ENCODE data around the gene MRPL22. TPM values are rescaled to one million over a fixed set of nuclear protein-coding genes. Genes with fewer than 3 reads are reported as not detected.

MRPL22 gene
- total RNA-seq, 1 experiment from 2014 or later = 27.2 TPM

DNA sequence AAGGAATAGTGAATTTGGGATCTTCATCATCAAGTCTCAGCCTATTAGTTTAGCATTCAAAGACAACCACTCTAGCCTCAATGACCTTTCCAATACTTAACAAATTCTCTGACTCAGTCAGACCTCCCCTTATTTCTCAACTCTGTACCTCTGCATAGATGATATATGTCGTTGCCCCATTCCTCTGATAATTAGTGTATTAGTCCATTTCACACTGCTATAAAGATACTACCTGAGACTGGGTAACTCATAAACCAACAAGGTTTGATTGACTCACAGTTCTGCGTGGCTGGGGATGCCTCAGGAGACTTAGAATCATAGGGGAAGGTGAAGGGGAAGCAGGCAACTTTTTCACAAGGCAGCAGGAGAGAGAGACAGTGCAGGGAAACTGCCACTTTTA is 8.9 kb downstream of the MRPL22 start:
- no peaks in the 10 kb centered on the region for H3K9me3 ChIP-seq (ENCODE audit: low read length)
- H3K9ac ChIP-seq (ENCODE audit: low read length) = no peak overlapping the region
- H3K4me3 ChIP-seq (ENCODE audit: low read length) = no peak overlapping the region
- H3K27ac ChIP-seq (ENCODE audit: low read length) = no peak overlapping the region
- H3K4me1 ChIP-seq (ENCODE audit: insufficient read depth, low read length) = no peaks in the 10 kb centered on the region
- POLR2A ChIA-PET (ENCODE audit: unreplicated experiment) = interaction anchor here (0.6 kb wide), 1 partner anchor 12 kb away, joined by 4 read pairs; the partner anchor contains the start of gene GEMIN5
- ATAC-seq = no peak
- CTCF ChIA-PET = no interaction called here
- no TSS peak for BruUV-seq (replicated peaks)
- H3F3A ChIP-seq (ENCODE audit: low read length, unreplicated experiment) = no peaks in the 10 kb centered on the region
- H2AFZ ChIP-seq (ENCODE audit: low read length) = no peak overlapping the region
- intact Hi-C loops (cut with micrococcal nuclease) = loop anchor here (10.0 kb wide), 2 partner anchors 195 to 305 kb away; partner anchors contain the start of gene LARP1
- H3K9me2 ChIP-seq (replicated peaks; ENCODE audit: low read length) = no peaks in the 10 kb centered on the region
- peaks cover 54% of the 10 kb centered on the region for H3K79me2 ChIP-seq (ENCODE audit: low read length)
- no peak for DNase-seq
- TF ChIP-seq EZH2 (IDR thresholded peaks at IDR 0.05; ENCODE audit: low read length, unreplicated experiment) (no peak), EZH2phosphoT487 (IDR thresholded peaks at IDR 0.05; ENCODE audit: borderline replicate concordance, low read length) (no peak)
- TF ChIP-seq, protein P1, sequence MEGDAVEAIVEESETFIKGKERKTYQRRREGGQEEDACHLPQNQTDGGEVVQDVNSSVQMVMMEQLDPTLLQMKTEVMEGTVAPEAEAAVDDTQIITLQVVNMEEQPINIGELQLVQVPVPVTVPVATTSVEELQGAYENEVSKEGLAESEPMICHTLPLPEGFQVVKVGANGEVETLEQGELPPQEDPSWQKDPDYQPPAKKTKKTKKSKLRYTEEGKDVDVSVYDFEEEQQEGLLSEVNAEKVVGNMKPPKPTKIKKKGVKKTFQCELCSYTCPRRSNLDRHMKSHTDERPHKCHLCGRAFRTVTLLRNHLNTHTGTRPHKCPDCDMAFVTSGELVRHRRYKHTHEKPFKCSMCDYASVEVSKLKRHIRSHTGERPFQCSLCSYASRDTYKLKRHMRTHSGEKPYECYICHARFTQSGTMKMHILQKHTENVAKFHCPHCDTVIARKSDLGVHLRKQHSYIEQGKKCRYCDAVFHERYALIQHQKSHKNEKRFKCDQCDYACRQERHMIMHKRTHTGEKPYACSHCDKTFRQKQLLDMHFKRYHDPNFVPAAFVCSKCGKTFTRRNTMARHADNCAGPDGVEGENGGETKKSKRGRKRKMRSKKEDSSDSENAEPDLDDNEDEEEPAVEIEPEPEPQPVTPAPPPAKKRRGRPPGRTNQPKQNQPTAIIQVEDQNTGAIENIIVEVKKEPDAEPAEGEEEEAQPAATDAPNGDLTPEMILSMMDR (conservative IDR thresholded peaks at IDR 0.05; ENCODE audit: low read depth, low read length) = no peak
- H3K36me3 ChIP-seq (ENCODE audit: low read depth, low read length) = peaks cover 4% of the 10 kb centered on the region; the same call in 1 of the 2 replicates
- no peaks in the 10 kb centered on the region for H3K27me3 ChIP-seq (ENCODE audit: low read length)
- no peak overlapping the region for H3K4me2 ChIP-seq (ENCODE audit: low read length)
- H4K20me1 ChIP-seq (ENCODE audit: low read length) = no peaks in the 10 kb centered on the region

DNA sequence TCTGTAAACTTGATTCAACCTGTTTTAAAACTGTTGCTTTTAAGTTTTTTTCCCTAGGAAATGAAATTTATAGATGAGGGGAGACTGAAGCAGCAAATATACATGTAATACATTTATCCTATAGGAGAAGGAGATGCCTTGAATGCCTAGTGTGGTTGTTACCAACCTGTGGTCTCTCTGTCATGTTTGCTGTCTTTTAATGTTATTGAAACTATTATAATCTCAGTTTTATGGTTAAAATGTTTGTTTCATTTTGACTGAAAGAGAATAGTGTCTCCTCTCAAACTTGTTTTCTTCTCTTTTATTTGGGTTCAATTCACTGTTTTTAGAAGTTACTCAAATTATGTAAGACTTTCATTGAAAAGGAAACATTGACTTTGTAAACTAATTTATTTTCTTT is 15.8 kb downstream of the MRPL22 start:
- DNase-seq (no peak), ATAC-seq (no peak)
- no peaks in the 10 kb centered on the region for H3K27me3 ChIP-seq (ENCODE audit: low read length)
- H3K36me3 ChIP-seq (ENCODE audit: low read depth, low read length) = peaks cover 14% of the 10 kb centered on the region; the same call in 1 of the 2 replicates
- H3K4me2 ChIP-seq (ENCODE audit: low read length) = no peak overlapping the region
- no TSS peak for BruUV-seq (replicated peaks)
- H3K27ac ChIP-seq (ENCODE audit: low read length) = no peak overlapping the region
- TF ChIP-seq EZH2phosphoT487 (IDR thresholded peaks at IDR 0.05; ENCODE audit: borderline replicate concordance, low read length) (no peak), EZH2 (IDR thresholded peaks at IDR 0.05; ENCODE audit: low read length, unreplicated experiment) (no peak)
- TF ChIP-seq, protein P1 (conservative IDR thresholded peaks at IDR 0.05; ENCODE audit: low read depth, low read length) = no peak
- CTCF ChIA-PET = no interaction called here
- H2AFZ ChIP-seq (ENCODE audit: low read length) = no peak overlapping the region
- no peak overlapping the region for H3K9ac ChIP-seq (ENCODE audit: low read length)
- H3K9me3 ChIP-seq (ENCODE audit: low read length) = no peaks in the 10 kb centered on the region
- intact Hi-C loops (cut with micrococcal nuclease) = no loop called here
- H3K9me2 ChIP-seq (replicated peaks; ENCODE audit: low read length) = no peaks in the 10 kb centered on the region
- no peaks in the 10 kb centered on the region for H3K79me2 ChIP-seq (ENCODE audit: low read length)
- H3K4me1 ChIP-seq (ENCODE audit: insufficient read depth, low read length) = peaks cover 4% of the 10 kb centered on the region
- no peaks in the 10 kb centered on the region for H3F3A ChIP-seq (ENCODE audit: low read length, unreplicated experiment)
- H3K4me3 ChIP-seq (ENCODE audit: low read length) = no peak overlapping the region
- POLR2A ChIA-PET (ENCODE audit: unreplicated experiment) = no interaction called here
- no peaks in the 10 kb centered on the region for H4K20me1 ChIP-seq (ENCODE audit: low read length)

DNA sequence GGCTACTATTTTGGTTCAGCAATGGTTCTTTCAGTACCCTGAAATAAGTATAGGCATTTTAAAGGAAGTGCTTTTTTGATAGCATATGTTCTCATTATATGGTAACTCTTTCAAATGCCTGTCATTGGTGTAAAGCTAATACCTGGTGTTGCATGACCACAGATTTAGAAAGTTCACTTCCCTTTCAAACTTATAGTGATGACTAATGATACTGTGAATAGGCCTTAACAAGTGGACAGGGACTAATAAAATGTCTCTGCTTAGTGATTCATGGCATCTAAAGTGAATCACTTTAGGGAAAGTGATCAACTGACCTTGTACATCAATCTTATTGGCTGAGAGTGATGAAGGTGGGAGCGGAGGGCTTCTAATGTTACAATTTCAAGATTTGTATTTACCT is 21.6 kb downstream of the MRPL22 start:
- BruUV-seq (replicated peaks) = no TSS peak
- no peak for TF ChIP-seq EZH2phosphoT487 (IDR thresholded peaks at IDR 0.05; ENCODE audit: borderline replicate concordance, low read length)
- TF ChIP-seq, protein P1 (conservative IDR thresholded peaks at IDR 0.05; ENCODE audit: low read depth, low read length) = no peak
- no peak for TF ChIP-seq EZH2 (IDR thresholded peaks at IDR 0.05; ENCODE audit: low read length, unreplicated experiment)
- Histone ChIP-seq H3K9me2 (replicated peaks; ENCODE audit: low read length) (no peaks in the 10 kb centered on the region), H3K4me1 (ENCODE audit: insufficient read depth, low read length) (peaks cover 24% of the 10 kb centered on the region), H3K27me3 (ENCODE audit: low read length) (no peaks in the 10 kb centered on the region), H3K9ac (ENCODE audit: low read length) (peak overlapping the region; percentile 39; the same call in 1 of the 2 replicates), H2AFZ (ENCODE audit: low read length) (no peak overlapping the region), H3K79me2 (ENCODE audit: low read length) (peaks cover 12% of the 10 kb centered on the region), H3K4me2 (ENCODE audit: low read length) (peak overlapping the region; percentile 35; the same call in 1 of the 2 replicates), H4K20me1 (ENCODE audit: low read length) (no peaks in the 10 kb centered on the region), H3K36me3 (ENCODE audit: low read depth, low read length) (peaks cover 16% of the 10 kb centered on the region; the same call in 1 of the 2 replicates), H3K4me3 (ENCODE audit: low read length) (no peak overlapping the region), H3K9me3 (ENCODE audit: low read length) (no peaks in the 10 kb centered on the region), H3K27ac (ENCODE audit: low read length) (peak overlapping the region; percentile 92), H3F3A (ENCODE audit: low read length, unreplicated experiment) (peaks cover 3% of the 10 kb centered on the region)
- intact Hi-C loops (cut with micrococcal nuclease) = no loop called here
- CTCF ChIA-PET = interaction anchor here (0.7 kb wide), 1 partner anchor 21 kb away, joined by 4 read pairs; no protein-coding TSS in a partner anchor
- peak; percentile 88 for DNase-seq
- peak; percentile 94 for ATAC-seq
- POLR2A ChIA-PET (ENCODE audit: unreplicated experiment) = interaction anchor here (0.6 kb wide), 1 partner anchor 26 kb away, joined by 3 read pairs; no protein-coding TSS in a partner anchor

Data from PC-3 (cell line).